NCI-H748 (cell line): ENCODE data around the gene ARF1.
"Not testable (repeated sequence)": the region's sequence is repeated elsewhere in the genome, so short reads cannot be mapped to it uniquely, and the experiment has no call there.

Experiments used
- DNase-seq: peaks from one replicate; lab custom pipeline; 2025; ENCODE audit not compliant: unreplicated experiment; lab: John Stamatoyannopoulos, UW

ARF1 gene

DNA sequence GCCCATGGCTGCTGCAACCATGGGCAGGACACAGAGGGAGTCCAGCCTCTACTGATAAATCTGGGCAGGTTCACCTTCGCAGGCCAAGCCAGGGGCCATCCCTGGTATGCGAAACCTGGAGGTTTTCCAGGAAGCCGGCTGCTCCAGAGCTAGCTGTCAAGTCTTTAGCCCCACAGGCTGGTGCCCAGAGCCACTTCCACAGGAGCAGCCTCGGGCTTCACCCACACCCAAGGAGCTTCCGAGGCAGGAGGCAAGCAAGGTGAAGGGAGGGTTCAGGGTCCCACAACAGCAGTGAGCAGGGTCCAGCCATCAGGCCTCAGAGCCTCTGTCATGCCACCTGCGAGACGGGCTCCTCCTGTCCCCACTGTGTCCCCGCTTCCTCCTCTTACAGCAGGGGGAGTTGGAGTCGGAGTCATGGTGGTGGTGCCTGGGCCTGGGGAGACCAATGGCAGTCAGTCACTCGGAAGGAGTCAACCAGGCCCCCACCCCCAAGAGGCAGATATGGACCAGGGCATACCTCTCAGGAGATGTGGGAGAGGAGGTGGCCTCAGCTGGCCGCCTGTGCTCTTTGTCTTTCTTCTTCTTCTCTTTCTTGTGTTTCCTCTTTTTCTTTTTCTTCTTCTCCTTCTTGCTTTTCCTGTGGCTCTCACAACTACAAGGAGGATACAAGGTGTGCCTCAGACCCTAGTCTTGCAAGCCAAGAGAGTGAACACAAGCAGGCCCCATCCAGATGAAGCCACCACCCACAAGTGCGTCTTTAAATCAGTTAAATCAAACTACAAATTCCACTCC, 18.5 kb downstream of the ARF1 start:
- no peak for DNase-seq

DNA sequence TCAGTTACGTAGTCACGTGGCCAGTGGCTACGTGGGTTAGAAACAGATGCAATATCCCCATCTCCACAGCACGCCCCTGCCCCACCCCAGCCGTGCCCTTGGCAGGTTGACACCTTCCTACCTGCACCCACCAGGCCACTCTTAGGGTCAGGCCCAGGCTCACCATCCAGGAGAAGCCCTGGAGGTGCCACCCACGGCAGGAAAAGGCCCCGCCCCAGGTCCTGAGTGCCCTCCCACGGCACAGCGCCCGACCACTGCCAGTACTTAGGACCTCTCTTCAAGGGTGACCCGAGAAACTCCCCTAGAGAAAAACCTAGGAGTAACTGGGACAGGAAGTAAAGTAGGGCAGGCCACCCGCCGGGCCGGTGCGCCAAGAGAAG, 19.1 kb downstream of the ARF1 start:
- no peak for DNase-seq

- peak; percentile 44 for DNase-seq
Measured at GRCh38 chr1:228101994-228102790, 19.7 kb downstream of the ARF1 start.

- DNase-seq, result peak; percentile 93
Measured at GRCh38 chr1:228102791-228103620, 20.5 kb downstream of the ARF1 start, which contains the start of gene C1orf35. Gene C1orf35, minus strand, starts transcription at chr1:228103325. Its CDS starts 98 bp downstream, at chr1:228103227.

- DNase-seq, result no peak
Measured at GRCh38 chr1:228104526-228105269, 22.2 kb downstream of the ARF1 start.

DNA sequence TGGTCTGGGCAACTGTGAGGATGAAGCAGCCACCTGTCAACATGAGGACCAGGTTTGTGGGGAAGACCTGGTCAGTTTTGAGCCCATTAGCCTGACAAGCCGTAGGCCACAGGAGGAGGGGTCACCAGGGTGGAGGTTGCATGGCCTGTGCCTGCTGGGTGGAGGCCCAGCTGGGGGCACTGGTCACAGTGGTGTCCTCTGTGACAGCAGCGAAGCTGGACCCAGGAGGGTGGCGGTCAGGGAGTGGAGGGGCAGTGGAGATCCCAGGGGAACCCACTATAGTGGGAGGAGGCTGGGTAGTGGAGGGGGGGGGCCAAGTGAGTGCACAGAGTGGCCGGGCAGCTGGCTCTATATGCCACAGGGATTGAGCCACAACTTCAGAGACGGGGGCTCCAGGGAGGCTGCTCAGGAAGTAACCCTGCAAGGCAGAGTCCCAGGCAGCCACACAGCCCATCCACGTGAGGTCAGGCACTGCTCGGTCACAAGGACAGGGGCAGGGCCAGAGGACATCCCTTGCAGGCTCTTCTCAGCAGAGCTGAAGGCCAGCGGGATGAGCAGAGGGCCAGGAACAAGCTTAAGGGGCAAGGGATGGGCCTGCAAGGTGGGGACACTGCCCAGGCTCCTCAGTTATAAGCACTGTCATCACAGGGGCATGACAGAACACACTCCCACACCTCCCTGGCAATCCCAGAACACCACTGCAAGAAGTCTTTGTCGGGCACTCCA, 22.9 kb downstream of the ARF1 start:
- DNase-seq, result no peak

GRCh38 chr1:228105996-228106799, 23.7 kb downstream of the ARF1 start:
- DNase-seq, result no peak

DNA sequence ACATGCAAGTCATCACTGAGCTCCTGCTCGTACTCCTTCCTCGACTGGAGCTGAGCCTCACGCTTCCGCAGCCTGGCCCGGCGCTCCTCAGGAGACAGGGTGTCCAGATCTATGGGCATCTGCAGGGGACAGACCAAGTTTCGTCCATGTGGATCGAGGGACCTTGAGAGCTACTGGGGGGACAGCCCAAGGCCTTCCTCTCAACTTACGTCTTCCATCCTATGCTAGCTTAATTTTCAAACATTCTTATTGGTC, 24.2 kb downstream of the ARF1 start:
- no peak for DNase-seq

DNA sequence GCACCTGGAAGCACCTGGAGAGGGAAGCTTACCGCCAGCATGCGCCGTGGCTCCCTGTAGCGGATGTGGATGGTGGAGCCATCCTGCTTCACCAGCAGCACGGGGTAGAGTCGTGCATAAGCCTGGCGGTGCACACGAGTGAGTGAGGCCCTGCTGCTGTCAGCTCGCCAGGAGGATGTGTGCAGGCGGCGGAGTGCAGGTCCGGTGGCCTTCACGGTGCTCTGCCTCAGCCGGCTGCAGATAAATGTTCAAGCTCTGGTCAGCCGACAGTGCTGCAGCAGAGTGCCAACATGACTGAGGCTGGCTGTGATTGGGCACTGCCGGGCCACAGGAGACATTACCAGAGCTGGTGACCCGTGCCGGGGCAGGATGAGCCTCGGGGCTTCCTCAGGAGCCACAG, 25.1 kb downstream of the ARF1 start:
- no peak for DNase-seq

- DNase-seq, result no peak
Measured at GRCh38 chr1:228108055-228108690, 25.7 kb downstream of the ARF1 start.

DNA sequence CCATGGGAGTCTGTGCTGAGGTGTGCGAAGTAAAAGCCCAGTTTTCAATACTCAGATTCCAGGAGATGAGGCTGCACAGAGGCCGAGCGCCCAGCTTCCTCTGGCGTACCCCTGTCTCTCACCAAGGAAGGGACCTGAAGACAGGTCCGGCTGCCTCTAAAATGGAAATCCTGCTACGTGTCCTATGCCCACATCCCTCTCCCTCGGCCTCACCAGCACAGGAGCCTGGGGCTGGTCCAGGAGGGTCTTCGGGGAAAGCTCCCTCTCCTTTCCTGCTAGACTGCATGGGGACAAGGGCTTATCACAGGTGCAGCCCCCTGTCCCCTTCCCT, 26.2 kb downstream of the ARF1 start:
- DNase-seq, result no peak

GRCh38 chr1:228109073-228109961, 26.8 kb downstream of the ARF1 start, which contains the start of gene MRPL55:
Gene MRPL55, minus strand, starts transcription at chr1:228109299. Its CDS starts 1,039 bp downstream, at chr1:228108260.
- DNase-seq, result peak; percentile 92

GRCh38 chr1:228109962-228110488, 27.5 kb downstream of the ARF1 start:
- DNase-seq, result no peak

DNA sequence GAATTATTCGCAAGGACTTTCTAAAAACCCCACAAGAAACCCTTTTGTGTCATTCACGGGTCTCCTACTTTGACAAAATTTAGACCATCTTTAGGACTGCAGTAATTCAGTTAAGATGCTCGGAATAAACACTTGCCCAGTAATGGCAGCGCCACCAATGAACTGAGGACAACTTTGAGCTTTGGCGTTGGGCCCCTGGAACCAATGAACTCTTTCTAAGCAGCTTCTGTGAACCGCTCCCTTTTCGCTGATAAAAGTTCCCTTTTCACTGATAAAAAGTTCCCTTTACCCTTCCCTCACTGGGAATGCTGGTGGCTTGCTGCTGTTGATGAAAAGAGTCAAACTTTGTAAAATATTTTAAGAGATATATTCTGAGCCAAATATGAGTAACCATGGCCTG, 28.0 kb downstream of the ARF1 start:
- no peak for DNase-seq

DNA sequence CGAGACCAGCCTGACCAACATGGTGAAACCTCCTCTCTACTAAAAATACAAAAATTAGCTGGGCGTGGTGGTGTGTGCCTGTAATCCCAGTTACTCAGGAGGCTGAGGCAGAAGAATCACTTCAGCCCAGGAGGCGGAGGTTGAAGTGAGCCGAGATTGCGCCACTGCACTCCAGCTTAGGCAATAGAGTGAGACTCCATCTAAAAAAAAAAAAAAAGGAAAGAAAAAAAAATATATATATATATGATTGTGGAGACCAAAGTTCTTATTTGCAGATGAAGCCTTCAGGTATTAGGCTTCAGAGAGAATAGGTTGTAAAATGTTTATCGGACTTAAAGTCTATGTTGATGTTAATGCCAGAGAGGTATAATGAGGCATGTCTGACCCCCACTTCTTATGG, 28.8 kb downstream of the ARF1 start:
- DNase-seq, result not testable (repeated sequence)

GRCh38 chr1:228112167-228112566, 29.7 kb downstream of the ARF1 start:
- DNase-seq, result no peak

DNA sequence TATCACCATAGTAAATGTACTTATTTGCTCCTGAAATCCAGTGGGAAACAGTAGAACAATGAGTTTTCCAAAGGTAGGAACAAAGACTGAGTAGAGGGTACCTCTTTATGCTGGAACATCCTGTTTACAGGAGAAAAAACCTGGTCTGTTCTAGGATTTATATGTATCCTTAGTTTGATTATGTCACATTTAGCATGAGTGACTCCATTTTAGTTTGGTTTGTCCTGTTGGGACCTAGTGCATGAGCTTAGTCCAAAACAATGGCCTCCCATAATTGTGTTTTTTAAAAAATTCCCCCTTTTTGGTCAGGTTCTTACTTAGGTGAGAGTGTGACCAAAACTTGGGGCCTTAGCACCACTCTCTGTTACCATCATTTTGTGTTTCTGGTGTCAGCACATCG, 30.1 kb downstream of the ARF1 start:
- DNase-seq, result no peak

DNA sequence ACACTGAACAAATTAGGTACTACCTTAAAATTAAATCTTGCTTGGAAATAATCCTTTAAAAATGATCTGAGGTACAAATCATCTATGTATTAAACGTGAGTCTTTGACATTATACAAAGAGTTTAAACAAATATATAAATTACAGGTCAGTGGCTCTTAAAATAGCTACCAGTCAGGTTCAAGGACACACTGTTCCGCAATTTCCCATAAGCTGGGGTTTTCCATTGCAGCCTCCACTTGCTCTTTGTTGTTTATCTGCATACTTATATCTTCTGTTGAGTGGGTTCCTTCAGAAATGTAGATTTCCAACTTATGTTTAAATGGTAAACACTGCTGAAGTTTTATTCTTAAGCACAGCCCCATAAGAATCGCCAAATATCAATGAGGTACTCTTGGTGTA, 32.3 kb downstream of the ARF1 start:
- no peak for DNase-seq
